ENCODE measurements around the gene CCDC102B.

The CCDC102B gene

DNA sequence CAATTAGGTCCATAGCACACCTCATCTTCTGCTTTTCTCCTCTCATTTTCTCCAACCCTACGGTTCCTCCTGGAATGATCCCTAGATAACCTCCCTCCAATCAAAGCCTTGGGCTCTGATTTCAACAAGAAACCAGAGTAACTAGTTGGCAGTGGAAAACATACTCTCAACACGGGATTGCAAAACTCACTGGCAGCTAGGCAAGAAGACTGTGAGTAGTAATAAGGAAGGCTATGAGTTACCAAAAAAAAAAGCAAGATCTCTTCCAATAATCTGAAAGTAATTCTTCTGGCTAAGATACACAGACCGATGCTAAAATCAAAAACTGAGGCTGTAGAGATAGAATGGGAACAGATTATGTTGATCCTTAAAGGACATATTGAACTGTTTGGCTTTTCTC lies 28.4 kb upstream of the CCDC102B start:
- Mint-ChIP-seq H3K4me3 (no peak overlapping the region), H3K4me1 (no peaks in the 10 kb centered on the region), H3K27me3 (ENCODE audit: low read depth, poor library complexity) (no peaks in the 10 kb centered on the region), H3K36me3 (ENCODE audit: low read depth) (no peaks in the 10 kb centered on the region), H3K9me3 (no peaks in the 10 kb centered on the region), H3K27ac (no peak overlapping the region)
- TF ChIP-seq, protein P1, sequence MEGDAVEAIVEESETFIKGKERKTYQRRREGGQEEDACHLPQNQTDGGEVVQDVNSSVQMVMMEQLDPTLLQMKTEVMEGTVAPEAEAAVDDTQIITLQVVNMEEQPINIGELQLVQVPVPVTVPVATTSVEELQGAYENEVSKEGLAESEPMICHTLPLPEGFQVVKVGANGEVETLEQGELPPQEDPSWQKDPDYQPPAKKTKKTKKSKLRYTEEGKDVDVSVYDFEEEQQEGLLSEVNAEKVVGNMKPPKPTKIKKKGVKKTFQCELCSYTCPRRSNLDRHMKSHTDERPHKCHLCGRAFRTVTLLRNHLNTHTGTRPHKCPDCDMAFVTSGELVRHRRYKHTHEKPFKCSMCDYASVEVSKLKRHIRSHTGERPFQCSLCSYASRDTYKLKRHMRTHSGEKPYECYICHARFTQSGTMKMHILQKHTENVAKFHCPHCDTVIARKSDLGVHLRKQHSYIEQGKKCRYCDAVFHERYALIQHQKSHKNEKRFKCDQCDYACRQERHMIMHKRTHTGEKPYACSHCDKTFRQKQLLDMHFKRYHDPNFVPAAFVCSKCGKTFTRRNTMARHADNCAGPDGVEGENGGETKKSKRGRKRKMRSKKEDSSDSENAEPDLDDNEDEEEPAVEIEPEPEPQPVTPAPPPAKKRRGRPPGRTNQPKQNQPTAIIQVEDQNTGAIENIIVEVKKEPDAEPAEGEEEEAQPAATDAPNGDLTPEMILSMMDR (IDR thresholded peaks at IDR 0.05): no peak
- no peak for DNase-seq

- TF ChIP-seq, protein P1 (IDR thresholded peaks at IDR 0.05): no peak
- H3K9me3 Mint-ChIP-seq: no peaks in the 10 kb centered on the region
- DNase-seq: no peak
- no peak overlapping the region for H3K27ac Mint-ChIP-seq
- H3K36me3 Mint-ChIP-seq (ENCODE audit: low read depth): no peaks in the 10 kb centered on the region
- no peak overlapping the region for H3K4me3 Mint-ChIP-seq
- peaks cover 2% of the 10 kb centered on the region for H3K27me3 Mint-ChIP-seq (ENCODE audit: low read depth, poor library complexity)
- no peaks in the 10 kb centered on the region for H3K4me1 Mint-ChIP-seq
These were observed 25.6 kb upstream of the CCDC102B start for GRCh38 chr18:68772268-68772667.

GRCh38 chr18:68778280-68778886 lies 19.5 kb upstream of the CCDC102B start:
- Mint-ChIP-seq H3K27ac (no peak overlapping the region), H3K4me1 (no peaks in the 10 kb centered on the region), H3K9me3 (no peaks in the 10 kb centered on the region), H3K36me3 (ENCODE audit: low read depth) (no peaks in the 10 kb centered on the region), H3K4me3 (no peak overlapping the region), H3K27me3 (ENCODE audit: low read depth, poor library complexity) (peaks cover 5% of the 10 kb centered on the region)
- DNase-seq: no peak
- TF ChIP-seq, protein P1 (IDR thresholded peaks at IDR 0.05): no peak

DNA sequence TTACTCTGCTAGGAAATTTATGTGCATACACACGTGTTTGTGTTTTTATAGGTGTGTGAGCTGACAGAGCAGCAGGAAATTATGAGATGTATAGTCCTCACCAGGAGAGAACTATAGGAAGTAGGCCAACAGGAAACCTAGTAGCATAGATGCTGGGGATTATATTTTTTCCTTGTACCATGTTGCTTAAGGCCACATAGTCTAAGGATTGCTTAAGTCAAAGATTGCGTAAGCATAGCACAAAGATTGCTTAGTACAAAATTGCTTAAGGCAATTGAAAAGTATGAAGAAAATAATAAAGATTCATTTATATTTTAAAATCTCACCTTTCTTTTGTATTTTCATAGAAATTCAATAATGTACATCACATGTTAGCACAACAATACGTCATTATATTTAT lies 18.7 kb upstream of the CCDC102B start:
- Mint-ChIP-seq H3K36me3 (ENCODE audit: low read depth) (no peaks in the 10 kb centered on the region), H3K27me3 (ENCODE audit: low read depth, poor library complexity) (peaks cover 5% of the 10 kb centered on the region), H3K4me1 (no peaks in the 10 kb centered on the region), H3K27ac (no peak overlapping the region), H3K4me3 (no peak overlapping the region), H3K9me3 (peaks cover 3% of the 10 kb centered on the region)
- TF ChIP-seq, protein P1 (IDR thresholded peaks at IDR 0.05): no peak
- DNase-seq: no peak

- Mint-ChIP-seq H3K27ac (no peak overlapping the region), H3K4me3 (no peak overlapping the region), H3K9me3 (peaks cover 6% of the 10 kb centered on the region), H3K4me1 (no peaks in the 10 kb centered on the region), H3K36me3 (ENCODE audit: low read depth) (no peaks in the 10 kb centered on the region), H3K27me3 (ENCODE audit: low read depth, poor library complexity) (peaks cover 3% of the 10 kb centered on the region)
- TF ChIP-seq, protein P1 (IDR thresholded peaks at IDR 0.05): no peak
- DNase-seq: no peak
These were observed 16.9 kb upstream of the CCDC102B start for GRCh38 chr18:68780802-68781635.

All from nephron progenitor cell (in vitro differentiated cells).